ENCODE results near the gene NLGN1.

- TF ChIP-seq, protein P1, sequence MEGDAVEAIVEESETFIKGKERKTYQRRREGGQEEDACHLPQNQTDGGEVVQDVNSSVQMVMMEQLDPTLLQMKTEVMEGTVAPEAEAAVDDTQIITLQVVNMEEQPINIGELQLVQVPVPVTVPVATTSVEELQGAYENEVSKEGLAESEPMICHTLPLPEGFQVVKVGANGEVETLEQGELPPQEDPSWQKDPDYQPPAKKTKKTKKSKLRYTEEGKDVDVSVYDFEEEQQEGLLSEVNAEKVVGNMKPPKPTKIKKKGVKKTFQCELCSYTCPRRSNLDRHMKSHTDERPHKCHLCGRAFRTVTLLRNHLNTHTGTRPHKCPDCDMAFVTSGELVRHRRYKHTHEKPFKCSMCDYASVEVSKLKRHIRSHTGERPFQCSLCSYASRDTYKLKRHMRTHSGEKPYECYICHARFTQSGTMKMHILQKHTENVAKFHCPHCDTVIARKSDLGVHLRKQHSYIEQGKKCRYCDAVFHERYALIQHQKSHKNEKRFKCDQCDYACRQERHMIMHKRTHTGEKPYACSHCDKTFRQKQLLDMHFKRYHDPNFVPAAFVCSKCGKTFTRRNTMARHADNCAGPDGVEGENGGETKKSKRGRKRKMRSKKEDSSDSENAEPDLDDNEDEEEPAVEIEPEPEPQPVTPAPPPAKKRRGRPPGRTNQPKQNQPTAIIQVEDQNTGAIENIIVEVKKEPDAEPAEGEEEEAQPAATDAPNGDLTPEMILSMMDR (IDR thresholded peaks at IDR 0.05; ENCODE audit: low read length): no peak
- no peak for TF ChIP-seq EZH2 (IDR thresholded peaks at IDR 0.05; ENCODE audit: borderline replicate concordance, low read length)
These were observed 70.0 kb downstream of the NLGN1 start for GRCh38 chr3:173467501-173467900.

Data from OCI-LY1 (cell line).